Endodermal cell (in vitro differentiated cells): Measurements from ENCODE around the gene ULBP3. TPM values are rescaled to one million over a fixed set of nuclear protein-coding genes. Genes with fewer than 3 reads are reported as not detected.

Source experiments
- DNase-seq: peaks from one replicate; pipeline ENCODE4 v3.0.0-alpha.2; 2017
- H3K27ac ChIP-seq: 2 replicates; pipeline ENCODE4 v1.5.1; 2013; ENCODE audit warnings: mild to moderate bottlenecking, low read depth, low read length, moderate library complexity
- H3K27me3 ChIP-seq: 2 replicates; pipeline ENCODE4 v1.6.1; 2013; ENCODE audit warnings: mild to moderate bottlenecking, low read length, moderate library complexity; ENCODE audit not compliant: insufficient read depth, control insufficient read depth, poor library complexity, severe bottlenecking
- H3K36me3 ChIP-seq: 2 replicates; pipeline ENCODE4 v1.7.0; 2013; ENCODE audit warnings: mild to moderate bottlenecking, low read length, moderate library complexity; ENCODE audit not compliant: control insufficient read depth, insufficient read depth
- H3K4me1 ChIP-seq: one replicate; pipeline ENCODE4 v1.7.0; 2013; ENCODE audit warnings: low read length; ENCODE audit not compliant: control insufficient read depth, insufficient read depth
- H3K4me3 ChIP-seq: 2 replicates; pipeline ENCODE4 v1.5.1; 2013; ENCODE audit warnings: mild to moderate bottlenecking, low read length, moderate library complexity
- H3K9ac ChIP-seq: 2 replicates; pipeline ENCODE4 v1.6.1; 2013; ENCODE audit warnings: mild to moderate bottlenecking, low read length, moderate library complexity; ENCODE audit not compliant: poor library complexity, severe bottlenecking; ENCODE audit errors: extremely low read depth
- H3K9me3 ChIP-seq: 2 replicates; pipeline ENCODE4 v1.6.1; 2013; ENCODE audit warnings: mild to moderate bottlenecking, low read length, moderate library complexity; ENCODE audit not compliant: control insufficient read depth
- H3K27ac Mint-ChIP-seq: 2 replicates; pipeline ENCODE4 v1.8.0; 2020; ENCODE audit warnings: mixed read lengths
- H3K27me3 Mint-ChIP-seq: 2 replicates; pipeline ENCODE4 v1.8.0; 2021; ENCODE audit warnings: mild to moderate bottlenecking, mixed read lengths; ENCODE audit not compliant: insufficient read depth
- H3K36me3 Mint-ChIP-seq: 2 replicates; pipeline ENCODE4 v1.8.0; 2020; ENCODE audit warnings: low read depth, mixed read lengths
- H3K4me1 Mint-ChIP-seq: 2 replicates; pipeline ENCODE4 v1.8.0; 2020; ENCODE audit warnings: mixed read lengths
- H3K4me3 Mint-ChIP-seq: 2 replicates; pipeline ENCODE4 v1.8.0; 2020; ENCODE audit warnings: mild to moderate bottlenecking, moderate library complexity, mixed read lengths
- H3K9me3 Mint-ChIP-seq: 2 replicates; pipeline ENCODE4 v1.8.0; 2020; ENCODE audit warnings: mild to moderate bottlenecking, mixed read lengths
- WGBS, 2 experiments: methylation state at CpG; one replicate each; pipeline versions ENCODE4 v1.1.5 to v1.1.7; 2013; ENCODE audit warnings: missing lambda C conversion rate in 2 of 2, mixed read lengths in 1 of 2; ENCODE audit not compliant: insufficient coverage in 1 of 2, insufficient read length in 1 of 2; 5-methylcytosine and 5-hydroxymethylcytosine counted together
- total RNA-seq, 2 donors: library from RNA; stranded (reverse); fragmentation: NEBNext Ultra II Directional in 1 of 2; extraction: Animal tissue kit (Norgen Biotek cat#: 25700) in 1 of 2; gene quantifications; 2 replicates in 1 of 2; 3 replicates in 1 of 2; pipeline ENCODE4 v1.2.1, GENCODE V29; 2021
- TF ChIP-seq, protein P1 (sequence below): fragments of 200-600 bp; sonication (generic); conservative IDR thresholded peaks from 2 replicates; pipeline ENCODE4 v1.5.0; 2021; ENCODE audit warnings: antibody characterized with exemption, mild to moderate bottlenecking

ULBP3 gene
- total RNA-seq, 2 donors from 2014 or later, result 4.4 to 5.4 TPM

DNA sequence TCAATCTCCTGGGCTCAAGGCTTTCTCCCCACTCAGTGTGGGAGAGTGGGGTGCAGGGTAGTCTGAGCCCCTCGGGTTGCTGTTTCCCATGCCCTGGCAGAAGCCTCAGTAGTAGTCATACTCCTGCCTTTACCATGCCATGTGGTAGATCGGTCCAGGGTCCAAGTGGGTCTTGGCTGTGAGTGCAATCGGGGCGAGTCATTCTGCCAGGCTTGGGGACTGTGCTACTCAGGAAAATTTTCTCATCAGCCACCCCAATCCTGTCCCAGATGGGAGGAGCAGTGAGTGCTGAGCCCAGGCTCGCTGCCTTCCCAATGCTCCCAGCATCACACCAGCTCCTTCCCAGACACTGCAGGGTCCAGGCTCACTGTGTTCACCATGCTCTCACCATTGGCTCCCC, 32.8 kb downstream of the ULBP3 start:
- H3K36me3 Mint-ChIP-seq, result no peaks in the 10 kb centered on the region
- WGBS, 2 experiments, result 78 to 81% methylated on average over 5 of the region's 5 CpGs
- no peaks in the 10 kb centered on the region for H3K9me3 Mint-ChIP-seq
- Histone ChIP-seq H3K36me3 (no peaks in the 10 kb centered on the region), H3K9ac (no peak overlapping the region), H3K4me3 (no peak overlapping the region), H3K9me3 (no peaks in the 10 kb centered on the region), H3K27me3 (peaks cover 98% of the 10 kb centered on the region), H3K27ac (no peak overlapping the region), H3K4me1 (no peaks in the 10 kb centered on the region)
- H3K4me3 Mint-ChIP-seq, result no peak overlapping the region
- peaks cover 6% of the 10 kb centered on the region for H3K4me1 Mint-ChIP-seq
- peaks cover 96% of the 10 kb centered on the region for H3K27me3 Mint-ChIP-seq
- TF ChIP-seq, protein P1, sequence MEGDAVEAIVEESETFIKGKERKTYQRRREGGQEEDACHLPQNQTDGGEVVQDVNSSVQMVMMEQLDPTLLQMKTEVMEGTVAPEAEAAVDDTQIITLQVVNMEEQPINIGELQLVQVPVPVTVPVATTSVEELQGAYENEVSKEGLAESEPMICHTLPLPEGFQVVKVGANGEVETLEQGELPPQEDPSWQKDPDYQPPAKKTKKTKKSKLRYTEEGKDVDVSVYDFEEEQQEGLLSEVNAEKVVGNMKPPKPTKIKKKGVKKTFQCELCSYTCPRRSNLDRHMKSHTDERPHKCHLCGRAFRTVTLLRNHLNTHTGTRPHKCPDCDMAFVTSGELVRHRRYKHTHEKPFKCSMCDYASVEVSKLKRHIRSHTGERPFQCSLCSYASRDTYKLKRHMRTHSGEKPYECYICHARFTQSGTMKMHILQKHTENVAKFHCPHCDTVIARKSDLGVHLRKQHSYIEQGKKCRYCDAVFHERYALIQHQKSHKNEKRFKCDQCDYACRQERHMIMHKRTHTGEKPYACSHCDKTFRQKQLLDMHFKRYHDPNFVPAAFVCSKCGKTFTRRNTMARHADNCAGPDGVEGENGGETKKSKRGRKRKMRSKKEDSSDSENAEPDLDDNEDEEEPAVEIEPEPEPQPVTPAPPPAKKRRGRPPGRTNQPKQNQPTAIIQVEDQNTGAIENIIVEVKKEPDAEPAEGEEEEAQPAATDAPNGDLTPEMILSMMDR, result no peak
- H3K27ac Mint-ChIP-seq, result no peak overlapping the region
- peak; percentile 20 for DNase-seq

DNA sequence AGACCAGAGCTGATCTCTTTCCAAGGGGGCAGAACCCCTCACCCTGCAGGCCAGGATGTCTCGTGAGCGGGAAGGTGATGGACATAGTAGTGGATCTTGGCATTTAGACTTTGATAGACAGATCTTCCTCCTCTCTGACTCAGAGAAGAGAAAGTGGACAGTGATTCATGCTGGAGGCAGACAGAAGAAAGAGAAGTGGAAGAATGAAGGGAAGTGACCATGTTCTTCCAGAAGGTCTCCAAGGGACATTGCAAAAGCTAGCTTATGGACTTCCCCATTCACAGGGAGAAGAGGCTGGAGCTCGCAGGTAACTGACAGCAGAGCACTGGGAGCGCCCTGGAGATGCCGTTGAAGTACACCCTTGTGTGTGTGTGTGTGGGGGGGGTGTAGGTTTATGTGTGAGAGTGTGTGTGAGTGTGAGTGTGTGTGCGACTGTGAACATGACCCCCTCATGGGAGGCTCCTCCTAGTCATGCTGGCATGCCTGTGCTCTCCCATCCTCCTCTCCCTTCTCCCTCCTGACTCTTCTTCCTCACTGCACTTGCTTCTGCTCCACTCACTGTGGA, 35.6 kb downstream of the ULBP3 start:
- Histone ChIP-seq H3K9me3 (no peaks in the 10 kb centered on the region), H3K27me3 (peaks cover 83% of the 10 kb centered on the region), H3K36me3 (no peaks in the 10 kb centered on the region), H3K4me1 (no peaks in the 10 kb centered on the region), H3K4me3 (no peak overlapping the region), H3K27ac (no peak overlapping the region), H3K9ac (no peak overlapping the region)
- TF ChIP-seq, protein P1, result no peak
- 96 to 100% methylated on average over 2 to 6 of the region's 6 CpGs for WGBS, 2 experiments
- Mint-ChIP-seq H3K36me3 (no peaks in the 10 kb centered on the region), H3K27ac (no peak overlapping the region), H3K4me3 (no peak overlapping the region), H3K27me3 (peaks cover 91% of the 10 kb centered on the region), H3K4me1 (peaks cover 3% of the 10 kb centered on the region), H3K9me3 (no peaks in the 10 kb centered on the region)
- peak; percentile 21 for DNase-seq

DNA sequence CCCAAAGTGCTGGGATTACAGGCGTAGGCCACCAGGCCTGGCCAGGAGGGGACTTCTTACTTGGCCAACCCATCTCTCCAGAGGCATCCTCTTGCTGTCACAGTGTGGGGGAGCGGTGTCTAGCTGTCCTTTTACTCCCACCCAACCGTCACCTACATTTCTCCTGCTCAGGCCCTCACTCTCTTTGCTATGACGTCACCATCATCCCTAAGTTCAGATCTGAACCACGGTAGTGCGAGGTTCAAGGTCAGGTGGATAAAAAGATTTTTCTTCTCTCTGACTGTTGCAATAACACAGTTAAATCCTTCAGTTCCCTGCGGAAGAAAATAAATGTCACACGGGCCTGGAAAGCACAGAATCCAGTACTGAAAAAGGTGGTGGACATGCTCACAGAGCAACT, 36.3 kb downstream of the ULBP3 start:
- Histone ChIP-seq H3K36me3 (no peaks in the 10 kb centered on the region), H3K4me3 (no peak overlapping the region), H3K9ac (no peak overlapping the region), H3K27me3 (peaks cover 83% of the 10 kb centered on the region), H3K27ac (no peak overlapping the region), H3K9me3 (no peaks in the 10 kb centered on the region), H3K4me1 (no peaks in the 10 kb centered on the region)
- Mint-ChIP-seq H3K36me3 (no peaks in the 10 kb centered on the region), H3K4me3 (no peak overlapping the region), H3K27ac (no peak overlapping the region), H3K4me1 (peaks cover 3% of the 10 kb centered on the region), H3K9me3 (no peaks in the 10 kb centered on the region), H3K27me3 (peaks cover 91% of the 10 kb centered on the region)
- DNase-seq, result peak; percentile 17
- WGBS, 2 experiments, result 91 to 93% methylated on average over 8 of the region's 8 CpGs
- TF ChIP-seq, protein P1, result no peak
